ENCODE data around the gene RBMS1. TPM values are rescaled to one million over a fixed set of nuclear protein-coding genes. Genes with fewer than 3 reads are reported as not detected.
"Not testable (repeated sequence)": the region's sequence is repeated elsewhere in the genome, so short reads cannot be mapped to it uniquely, and the experiment has no call there.

RBMS1 gene
- total and polyA plus RNA-seq, 4 donors = 7.9 to 23.5 (median 15.5) TPM

- TF ChIP-seq CTCF (IDR thresholded peaks at IDR 0.05; ENCODE audit: low read depth, low read length, missing input control) (no peak), HNF4A (conservative IDR thresholded peaks at IDR 0.05) (no peak), ZBTB33 (IDR thresholded peaks at IDR 0.05) (no peak), SP1 (IDR thresholded peaks at IDR 0.05) (no peak), TAF1 (conservative IDR thresholded peaks at IDR 0.05) (no peak), FOXA1 (IDR thresholded peaks at IDR 0.05) (no peak)
Measured at GRCh38 chr2:160489111-160489510, 4.5 kb downstream of the RBMS1 start (continued).

- H3K9ac ChIP-seq (ENCODE audit: low read depth in 1 of 2, low read length in 2 of 2); H3K9me3 ChIP-seq (ENCODE audit: control insufficient read depth in 4 of 4, low read length in 3 of 4); DNase-seq (ENCODE audit: low spot score); H3K27ac ChIP-seq (ENCODE audit: low read depth in 1 of 2, low read length in 2 of 2); H3K4me3 ChIP-seq (ENCODE audit: low read depth in 1 of 3, low read length in 3 of 3); H3K36me3 ChIP-seq (ENCODE audit: control insufficient read depth in 4 of 4, insufficient read depth in 3 of 4, low read depth in 1 of 4, low read length in 3 of 4); H3K27me3 ChIP-seq (ENCODE audit: control insufficient read depth in 4 of 4, insufficient read depth in 4 of 4, low read length in 3 of 4): not testable (repeated sequence)
- 85% methylated on average over 12 of the region's 12 CpGs for WGBS
- peaks cover 5 to 16% (median 10%) of the 10 kb centered on the region in 4 donors for H3K4me1 ChIP-seq (ENCODE audit: control insufficient read depth in 4 of 4, insufficient read depth in 4 of 4, low read length in 3 of 4)
Measured at GRCh38 chr2:160488289-160488688, 5.3 kb downstream of the RBMS1 start.

GRCh38 chr2:160486341-160486740 lies 7.3 kb downstream of the RBMS1 start:
- no peak for TF ChIP-seq EGR1 (IDR thresholded peaks at IDR 0.05; ENCODE audit: low read depth in 2 of 2)
- Histone ChIP-seq H3K9me3 (ENCODE audit: control insufficient read depth in 4 of 4, low read length in 3 of 4) (no peaks in the 10 kb centered on the region), H3K36me3 (ENCODE audit: control insufficient read depth in 4 of 4, insufficient read depth in 3 of 4, low read depth in 1 of 4, low read length in 3 of 4) (no peaks in the 10 kb centered on the region), H3K4me3 (ENCODE audit: low read depth in 1 of 3, low read length in 3 of 3) (no peak overlapping the region), H3K27me3 (ENCODE audit: control insufficient read depth in 4 of 4, insufficient read depth in 4 of 4, low read length in 3 of 4) (no peaks in the 10 kb centered on the region), H3K9ac (ENCODE audit: low read depth in 1 of 2, low read length in 2 of 2) (no peak overlapping the region), H3K4me1 (ENCODE audit: control insufficient read depth in 4 of 4, insufficient read depth in 4 of 4, low read length in 3 of 4) (peaks cover 1 to 7% (median 5%) of the 10 kb centered on the region in 4 donors), H3K27ac (ENCODE audit: low read depth in 1 of 2, low read length in 2 of 2) (no peak overlapping the region)
- no peak for DNase-seq (ENCODE audit: low spot score)
- 93% methylated on average over 1 of the region's 1 CpG for WGBS

- DNase-seq (ENCODE audit: low spot score) = no peak
- Histone ChIP-seq H3K4me1 (ENCODE audit: control insufficient read depth in 4 of 4, insufficient read depth in 4 of 4, low read length in 3 of 4) (peaks cover 0 to 1% (median 0%) of the 10 kb centered on the region in 4 donors), H3K9ac (ENCODE audit: low read depth in 1 of 2, low read length in 2 of 2) (no peak overlapping the region), H3K27ac (ENCODE audit: low read depth in 1 of 2, low read length in 2 of 2) (no peak overlapping the region), H3K4me3 (ENCODE audit: low read depth in 1 of 3, low read length in 3 of 3) (no peak overlapping the region), H3K27me3 (ENCODE audit: control insufficient read depth in 4 of 4, insufficient read depth in 4 of 4, low read length in 3 of 4) (no peaks in the 10 kb centered on the region), H3K9me3 (ENCODE audit: control insufficient read depth in 4 of 4, low read length in 3 of 4) (no peaks in the 10 kb centered on the region), H3K36me3 (ENCODE audit: control insufficient read depth in 4 of 4, insufficient read depth in 3 of 4, low read depth in 1 of 4, low read length in 3 of 4) (no peaks in the 10 kb centered on the region)
- whole genome bisulfite sequencing = 89% methylated on average over 8 of the region's 8 CpGs
- TF ChIP-seq FOXA2 (IDR thresholded peaks at IDR 0.05) (no peak), ZBTB33 (IDR thresholded peaks at IDR 0.05) (no peak), RAD21 (IDR thresholded peaks at IDR 0.05) (no peak), TAF1 (conservative IDR thresholded peaks at IDR 0.05) (no peak), HNF4A (conservative IDR thresholded peaks at IDR 0.05) (no peak), YY1 (IDR thresholded peaks at IDR 0.05) (no peak), CTCF (IDR thresholded peaks at IDR 0.05; ENCODE audit: low read depth, low read length, missing input control) (no peak)
Measured at GRCh38 chr2:160484859-160485520, 8.6 kb downstream of the RBMS1 start.
